HG03196 (cell line): ENCODE measurements around the gene CDK5.

ENCODE experiments used
- ATAC-seq: cut with Tn5 transposase; IDR thresholded peaks from one replicate; pipeline ENCODE4 v1.9.1; 2021; ENCODE audit not compliant: unreplicated experiment

CDK5 gene

GRCh38 chr7:151057506-151057988 lies at the start of gene CDK5:
TSS of gene CDK5 (minus strand) at chr7:151057897. CDS start at chr7:151057848, 49 bp downstream.
- ATAC-seq: peak; percentile 1

GRCh38 chr7:151104411-151105235 lies 46.9 kb upstream of the CDK5 start:
- no peak for ATAC-seq

GRCh38 chr7:151103973-151104372 lies 46.3 kb upstream of the CDK5 start:
- no peak for ATAC-seq

GRCh38 chr7:151102991-151103390 lies 45.3 kb upstream of the CDK5 start:
- no peak for ATAC-seq

- ATAC-seq: no peak
Observed at GRCh38 chr7:151101621-151102396, 44.1 kb upstream of the CDK5 start.

- no peak for ATAC-seq
Observed at GRCh38 chr7:151100921-151101320, 43.2 kb upstream of the CDK5 start.

GRCh38 chr7:151099486-151100211 lies 42.0 kb upstream of the CDK5 start:
- ATAC-seq: no peak

GRCh38 chr7:151095828-151096475 lies 38.3 kb upstream of the CDK5 start:
- no peak for ATAC-seq

- no peak for ATAC-seq
Observed at GRCh38 chr7:151095123-151095797, 37.6 kb upstream of the CDK5 start.

GRCh38 chr7:151094675-151095074 lies 37.0 kb upstream of the CDK5 start:
- no peak for ATAC-seq

- no peak for ATAC-seq
Observed at GRCh38 chr7:151093748-151094147, 36.1 kb upstream of the CDK5 start.

GRCh38 chr7:151091988-151092387 lies 34.3 kb upstream of the CDK5 start:
- no peak for ATAC-seq

GRCh38 chr7:151091431-151091830 lies 33.7 kb upstream of the CDK5 start:
- no peak for ATAC-seq

GRCh38 chr7:151091003-151091402 lies 33.3 kb upstream of the CDK5 start:
- no peak for ATAC-seq

GRCh38 chr7:151089893-151090730 lies 32.4 kb upstream of the CDK5 start:
- no peak for ATAC-seq

- no peak for ATAC-seq
Observed at GRCh38 chr7:151088856-151089699, 31.4 kb upstream of the CDK5 start.

- no peak for ATAC-seq
Observed at GRCh38 chr7:151088019-151088855, 30.5 kb upstream of the CDK5 start.
